Astrocyte (in vitro differentiated cells and primary cell): ENCODE measurements around the gene PKD1. TPM values are rescaled to one million over a fixed set of nuclear protein-coding genes. Genes with fewer than 3 reads are reported as not detected.
"Not testable (repeated sequence)": the region's sequence is repeated elsewhere in the genome, so short reads cannot be mapped to it uniquely, and the experiment has no call there.

Experiments used
- DNase-seq: peaks from one replicate; pipeline ENCODE4 v3.0.0-alpha.2; 2010; ENCODE audit warnings: low read depth
- FAIRE-seq: peaks from 2 replicates; lab custom pipeline; 2011; peaks lifted over from hg19 to GRCh38; lab: Jason Lieb, UNC
- H2AFZ ChIP-seq: 2 replicates; pipeline ENCODE4 v1.6.0; 2012; ENCODE audit warnings: low read depth, low read length, inconsistent platforms
- H3K27ac ChIP-seq: 2 replicates; pipeline ENCODE4 v1.5.1; 2011; ENCODE audit warnings: low read depth, low read length, inconsistent platforms
- H3K27me3 ChIP-seq: 2 replicates; pipeline ENCODE4 v1.6.0; 2011; ENCODE audit warnings: low read length, inconsistent platforms; ENCODE audit not compliant: insufficient read depth
- H3K36me3 ChIP-seq: 2 replicates; pipeline ENCODE4 v1.5.1; 2011; ENCODE audit warnings: low read length, inconsistent platforms; ENCODE audit not compliant: insufficient read depth
- H3K4me1 ChIP-seq: 2 replicates; pipeline ENCODE4 v1.5.1; 2011; ENCODE audit warnings: low read length, inconsistent platforms; ENCODE audit not compliant: insufficient read depth
- H3K4me2 ChIP-seq: 2 replicates; pipeline ENCODE4 v1.6.0; 2012; ENCODE audit warnings: low read length, inconsistent platforms
- H3K4me3 ChIP-seq: 2 replicates; pipeline ENCODE4 v1.5.1; 2011; ENCODE audit warnings: low read depth, mild to moderate bottlenecking, low read length, inconsistent platforms; ENCODE audit not compliant: insufficient read depth
- H3K79me2 ChIP-seq: 2 replicates; pipeline ENCODE4 v1.6.0; 2012; ENCODE audit warnings: mild to moderate bottlenecking, low read length, inconsistent platforms; ENCODE audit not compliant: insufficient read depth
- H3K9ac ChIP-seq: 2 replicates; pipeline ENCODE4 v1.6.0; 2012; ENCODE audit warnings: mild to moderate bottlenecking, low read length, inconsistent platforms
- H3K9me3 ChIP-seq: 2 replicates; pipeline ENCODE4 v1.5.1; 2012; ENCODE audit warnings: low read depth, mild to moderate bottlenecking, low read length, inconsistent platforms; ENCODE audit not compliant: insufficient read depth
- H4K20me1 ChIP-seq: 2 replicates; pipeline ENCODE4 v1.6.0; 2012; ENCODE audit warnings: low read length, inconsistent platforms; ENCODE audit not compliant: insufficient read depth
- H3K27ac Mint-ChIP-seq: one replicate; pipeline ENCODE4 v1.8.0; 2021; ENCODE audit warnings: mild to moderate bottlenecking, mixed read lengths; ENCODE audit not compliant: unreplicated experiment
- H3K27me3 Mint-ChIP-seq: one replicate; pipeline ENCODE4 v1.8.0; 2021; ENCODE audit warnings: low read depth, mixed read lengths; ENCODE audit not compliant: unreplicated experiment
- H3K36me3 Mint-ChIP-seq: one replicate; pipeline ENCODE4 v1.8.0; 2021; ENCODE audit warnings: low read depth, mixed read lengths; ENCODE audit not compliant: unreplicated experiment
- H3K4me1 Mint-ChIP-seq: one replicate; pipeline ENCODE4 v1.8.0; 2021; ENCODE audit warnings: low read depth, mixed read lengths; ENCODE audit not compliant: unreplicated experiment
- H3K4me3 Mint-ChIP-seq: one replicate; pipeline ENCODE4 v1.8.0; 2021; ENCODE audit warnings: mild to moderate bottlenecking, moderate library complexity, mixed read lengths; ENCODE audit not compliant: unreplicated experiment
- H3K9me3 Mint-ChIP-seq: one replicate; pipeline ENCODE4 v1.8.0; 2021; ENCODE audit warnings: mild to moderate bottlenecking, mixed read lengths; ENCODE audit not compliant: unreplicated experiment
- CTCF ChIP-seq: IDR thresholded peaks from 2 replicates; pipeline ENCODE4 v1.5.1; 2011; ENCODE audit warnings: low read depth, mild to moderate bottlenecking, inconsistent platforms, low read length, moderate library complexity; ENCODE audit not compliant: insufficient read depth
- EZH2 ChIP-seq: IDR thresholded peaks from 2 replicates; pipeline ENCODE4 v1.6.1; 2012; ENCODE audit warnings: mild to moderate bottlenecking, low read length, inconsistent platforms; ENCODE audit not compliant: insufficient read depth
- total RNA-seq: library from RNA; stranded (reverse); gene quantifications from 2 replicates; pipeline ENCODE4 v1.2.1, GENCODE V29; 2021

Gene PKD1
- total RNA-seq, 1 donor from 2014 or later = 112 TPM

- no peaks in the 10 kb centered on the region for H3K36me3 ChIP-seq
- no peak for FAIRE-seq
- H3K27ac ChIP-seq = no peak overlapping the region
These were observed 8.3 kb upstream of the PKD1 start for GRCh38 chr16:2143878-2144485.

GRCh38 chr16:2142942-2143877 is 7.5 kb upstream of the PKD1 start:
- H3K79me2 ChIP-seq = no peaks in the 10 kb centered on the region
- no peaks in the 10 kb centered on the region for H3K27me3 ChIP-seq
- no peak overlapping the region for H3K4me3 Mint-ChIP-seq
- H3K4me2 ChIP-seq = no peak overlapping the region
- FAIRE-seq (no peak), DNase-seq (no peak)
- no peak overlapping the region for H3K27ac ChIP-seq
- no peaks in the 10 kb centered on the region for H3K27me3 Mint-ChIP-seq
- H4K20me1 ChIP-seq = peaks cover 18% of the 10 kb centered on the region
- H3K4me3 ChIP-seq = no peak overlapping the region
- no peak overlapping the region for H3K27ac Mint-ChIP-seq
- no peaks in the 10 kb centered on the region for H3K36me3 Mint-ChIP-seq
- no peaks in the 10 kb centered on the region for H3K4me1 Mint-ChIP-seq
- no peak overlapping the region for H3K9ac ChIP-seq
- TF ChIP-seq EZH2 = no peak
- no peak for TF ChIP-seq CTCF
- no peaks in the 10 kb centered on the region for H3K36me3 ChIP-seq
- H2AFZ ChIP-seq = no peak overlapping the region
- no peaks in the 10 kb centered on the region for H3K9me3 Mint-ChIP-seq
- H3K4me1 ChIP-seq = peaks cover 3% of the 10 kb centered on the region
- no peaks in the 10 kb centered on the region for H3K9me3 ChIP-seq

More at GRCh38 chr16:2143878-2144485, 8.3 kb upstream of the PKD1 start:
- no peaks in the 10 kb centered on the region for H3K9me3 ChIP-seq
- no peak overlapping the region for H3K4me2 ChIP-seq
- H3K36me3 Mint-ChIP-seq = no peaks in the 10 kb centered on the region
- no peak overlapping the region for H3K27ac Mint-ChIP-seq
- peaks cover 20% of the 10 kb centered on the region for H4K20me1 ChIP-seq
- H3K79me2 ChIP-seq = no peaks in the 10 kb centered on the region
- no peaks in the 10 kb centered on the region for H3K27me3 Mint-ChIP-seq
- DNase-seq = no peak
- no peak overlapping the region for H3K9ac ChIP-seq
- no peak overlapping the region for H2AFZ ChIP-seq
- H3K9me3 Mint-ChIP-seq = no peaks in the 10 kb centered on the region
- H3K4me1 Mint-ChIP-seq = no peaks in the 10 kb centered on the region
- H3K4me3 ChIP-seq = no peak overlapping the region
- H3K4me1 ChIP-seq = peaks cover 8% of the 10 kb centered on the region
- H3K27me3 ChIP-seq = no peaks in the 10 kb centered on the region
- TF ChIP-seq EZH2 (no peak), CTCF (no peak)
- no peak overlapping the region for H3K4me3 Mint-ChIP-seq

- H3K27ac Mint-ChIP-seq, H4K20me1 ChIP-seq, FAIRE-seq, H3K4me1 Mint-ChIP-seq, H2AFZ ChIP-seq, H3K27me3 ChIP-seq, H3K27ac ChIP-seq, H3K27me3 Mint-ChIP-seq, DNase-seq, H3K36me3 Mint-ChIP-seq, H3K9me3 Mint-ChIP-seq, H3K4me1 ChIP-seq, H3K9me3 ChIP-seq, H3K36me3 ChIP-seq: not testable (repeated sequence)
- peak overlapping the region; percentile 62 for H3K9ac ChIP-seq
- peak overlapping the region; percentile 70 for H3K4me2 ChIP-seq
- H3K4me3 ChIP-seq = peak overlapping the region; percentile 46
- H3K79me2 ChIP-seq = peaks cover 23% of the 10 kb centered on the region
- peak overlapping the region; percentile 85 for H3K4me3 Mint-ChIP-seq
These were observed 627 bp downstream of the PKD1 start for GRCh38 chr16:2135071-2135470.

- not testable (repeated sequence) for FAIRE-seq, H3K36me3 ChIP-seq, H2AFZ ChIP-seq, H3K36me3 Mint-ChIP-seq, H3K9me3 Mint-ChIP-seq, H3K4me3 ChIP-seq, H3K27ac Mint-ChIP-seq, H3K9ac ChIP-seq, DNase-seq, H4K20me1 ChIP-seq, H3K27me3 Mint-ChIP-seq, H3K27me3 ChIP-seq, H3K27ac ChIP-seq, H3K4me3 Mint-ChIP-seq, H3K4me1 ChIP-seq, H3K4me1 Mint-ChIP-seq, H3K9me3 ChIP-seq
- peaks cover 26% of the 10 kb centered on the region for H3K79me2 ChIP-seq
- H3K4me2 ChIP-seq = peak overlapping the region; percentile 26
These were observed 1.9 kb downstream of the PKD1 start for GRCh38 chr16:2133797-2134196.
